Peyer's patch (tissue), 4 donors: ENCODE results near the gene BMP7. TPM values are rescaled to one million over a fixed set of nuclear protein-coding genes. Genes with fewer than 3 reads are reported as not detected.

Experiments used
- DNase-seq, 3 donors: peaks; one replicate each; pipeline ENCODE4 v3.0.0-alpha.2; 2017 to 2019
- H3K27ac ChIP-seq, 4 donors: fragments of 200-600 bp; sonication (generic); one replicate each; pipeline ENCODE4 v1.5.1; 2016 to 2019
- H3K27me3 ChIP-seq, 2 donors: fragments of 200-600 bp; sonication (generic); one replicate each; pipeline ENCODE4 v1.5.1; 2019
- H3K36me3 ChIP-seq, 3 donors: fragments of 200-600 bp; sonication (generic); one replicate each; pipeline ENCODE4 v1.5.1; 2016 to 2019
- H3K4me1 ChIP-seq, 4 donors: fragments of 200-600 bp; sonication (generic); one replicate each; pipeline ENCODE4 v1.5.1; 2016 to 2019
- H3K4me3 ChIP-seq, 4 donors: fragments of 200-600 bp; sonication (generic); 1 replicate in 3 of 4; 2 replicates in 1 of 4; pipeline ENCODE4 v1.5.1; 2016 to 2019; ENCODE audit warnings: mild to moderate bottlenecking in 1 of 4
- H3K9me3 ChIP-seq, 4 donors: fragments of 200-600 bp; sonication (generic); one replicate each; pipeline ENCODE4 v1.5.1; 2016 to 2019; ENCODE audit warnings: mild to moderate bottlenecking in 1 of 4
- POLR2A ChIP-seq, 2 donors: fragments of 450-650 bp; IDR thresholded peaks; one replicate each; pipeline ENCODE4 v1.5.1; 2017; ENCODE audit warnings: antibody characterized with exemption in 2 of 2, mild to moderate bottlenecking in 2 of 2, moderate library complexity in 2 of 2
- total RNA-seq, 4 donors: library from RNA; depleted of rRNA; stranded (reverse); fragments of >200 nt; gene quantifications; one replicate each; pipeline ENCODE4 v1.1.0, GENCODE V29; 2016
- TF ChIP-seq, protein P1 (sequence below), 6 experiments: fragments of 450-650 bp in 4 of 6; fragments of 200-600 bp in 2 of 6; sonication (generic) in 1 of 6; IDR thresholded peaks; one replicate each; pipeline ENCODE4 v1.5.1; 2017 to 2019; ENCODE audit warnings: antibody characterized with exemption in 6 of 6, mild to moderate bottlenecking in 3 of 6, moderate library complexity in 1 of 6

Gene BMP7
- total RNA-seq, 4 donors from 2014 or later = 0.67 to 2.7 TPM; not detected in 2

DNA sequence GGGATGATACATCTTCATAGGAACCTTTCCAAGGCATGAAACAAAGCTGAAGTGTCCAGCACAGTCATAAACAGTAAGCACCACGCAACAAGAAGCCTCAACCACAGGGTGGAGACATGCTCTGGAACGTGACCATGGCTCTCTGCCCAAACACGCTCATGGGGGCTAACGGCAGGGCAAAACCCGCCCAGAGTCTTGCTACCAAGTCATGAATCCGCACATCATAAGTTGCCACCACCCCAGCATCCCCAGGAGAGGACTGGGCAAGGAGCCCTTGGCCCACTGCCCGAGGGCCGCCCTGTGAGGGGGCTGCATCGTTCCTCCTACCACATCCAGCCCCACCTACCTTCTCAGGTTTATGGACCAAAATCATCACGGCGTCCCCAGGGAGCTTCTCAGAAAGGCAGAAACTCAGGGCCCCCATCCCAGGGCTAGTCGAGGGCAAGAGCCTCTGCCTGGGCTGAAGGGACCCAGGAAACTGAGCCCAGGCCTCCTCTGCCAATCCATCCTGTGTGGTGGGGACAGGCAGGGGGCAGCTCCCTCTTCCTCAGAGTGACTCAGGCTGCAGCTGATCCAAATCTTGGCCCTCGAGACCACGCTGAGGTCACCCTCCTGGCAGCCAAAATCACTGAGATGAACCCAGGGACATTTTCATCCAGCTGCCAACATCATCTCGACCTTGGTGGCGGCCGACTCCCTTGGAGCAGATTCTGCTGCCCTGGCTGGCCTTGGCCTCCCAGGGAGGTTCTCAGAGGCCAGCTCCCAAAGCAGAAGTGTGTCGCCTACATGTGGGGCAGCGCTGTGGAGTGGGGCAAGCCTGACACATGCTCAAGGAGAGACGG is 42.6 kb downstream of the BMP7 start:
- Histone ChIP-seq H3K27me3 (no peaks in the 10 kb centered on the region), H3K27ac (peak overlapping the region in 2 of 4 donors; percentile 5 to 35), H3K9me3 (no peaks in the 10 kb centered on the region), H3K4me1 (no peaks in the 10 kb centered on the region), H3K36me3 (no peaks in the 10 kb centered on the region), H3K4me3 (no peak overlapping the region)
- DNase-seq = peak in 1 of 3 donors; percentile 55
- no peak for TF ChIP-seq POLR2A (IDR thresholded peaks at IDR 0.05)
- TF ChIP-seq, protein P1, sequence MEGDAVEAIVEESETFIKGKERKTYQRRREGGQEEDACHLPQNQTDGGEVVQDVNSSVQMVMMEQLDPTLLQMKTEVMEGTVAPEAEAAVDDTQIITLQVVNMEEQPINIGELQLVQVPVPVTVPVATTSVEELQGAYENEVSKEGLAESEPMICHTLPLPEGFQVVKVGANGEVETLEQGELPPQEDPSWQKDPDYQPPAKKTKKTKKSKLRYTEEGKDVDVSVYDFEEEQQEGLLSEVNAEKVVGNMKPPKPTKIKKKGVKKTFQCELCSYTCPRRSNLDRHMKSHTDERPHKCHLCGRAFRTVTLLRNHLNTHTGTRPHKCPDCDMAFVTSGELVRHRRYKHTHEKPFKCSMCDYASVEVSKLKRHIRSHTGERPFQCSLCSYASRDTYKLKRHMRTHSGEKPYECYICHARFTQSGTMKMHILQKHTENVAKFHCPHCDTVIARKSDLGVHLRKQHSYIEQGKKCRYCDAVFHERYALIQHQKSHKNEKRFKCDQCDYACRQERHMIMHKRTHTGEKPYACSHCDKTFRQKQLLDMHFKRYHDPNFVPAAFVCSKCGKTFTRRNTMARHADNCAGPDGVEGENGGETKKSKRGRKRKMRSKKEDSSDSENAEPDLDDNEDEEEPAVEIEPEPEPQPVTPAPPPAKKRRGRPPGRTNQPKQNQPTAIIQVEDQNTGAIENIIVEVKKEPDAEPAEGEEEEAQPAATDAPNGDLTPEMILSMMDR (IDR thresholded peaks at IDR 0.05) = no peak

DNA sequence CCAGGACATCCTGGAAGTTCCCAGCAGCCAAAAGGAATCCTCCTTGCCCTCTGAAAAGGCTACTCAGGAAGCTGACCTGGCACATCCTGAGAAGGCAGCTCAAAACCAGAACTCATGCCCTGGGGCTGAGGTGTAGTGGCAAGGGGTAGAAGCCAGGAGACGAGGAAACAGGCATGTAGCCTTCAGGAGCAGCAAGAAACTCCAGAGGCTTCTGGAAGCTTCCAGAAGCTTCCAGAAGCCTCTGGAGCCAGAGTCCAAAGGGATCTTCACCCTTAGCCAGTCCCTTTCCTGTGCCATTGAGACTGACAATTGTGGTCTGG is 43.9 kb downstream of the BMP7 start:
- no peak for TF ChIP-seq POLR2A (IDR thresholded peaks at IDR 0.05)
- TF ChIP-seq, protein P1 (IDR thresholded peaks at IDR 0.05) = no peak
- Histone ChIP-seq H3K36me3 (no peaks in the 10 kb centered on the region), H3K9me3 (no peaks in the 10 kb centered on the region), H3K4me3 (no peak overlapping the region), H3K27me3 (no peaks in the 10 kb centered on the region), H3K4me1 (no peaks in the 10 kb centered on the region), H3K27ac (no peak overlapping the region)
- DNase-seq = no peak

DNA sequence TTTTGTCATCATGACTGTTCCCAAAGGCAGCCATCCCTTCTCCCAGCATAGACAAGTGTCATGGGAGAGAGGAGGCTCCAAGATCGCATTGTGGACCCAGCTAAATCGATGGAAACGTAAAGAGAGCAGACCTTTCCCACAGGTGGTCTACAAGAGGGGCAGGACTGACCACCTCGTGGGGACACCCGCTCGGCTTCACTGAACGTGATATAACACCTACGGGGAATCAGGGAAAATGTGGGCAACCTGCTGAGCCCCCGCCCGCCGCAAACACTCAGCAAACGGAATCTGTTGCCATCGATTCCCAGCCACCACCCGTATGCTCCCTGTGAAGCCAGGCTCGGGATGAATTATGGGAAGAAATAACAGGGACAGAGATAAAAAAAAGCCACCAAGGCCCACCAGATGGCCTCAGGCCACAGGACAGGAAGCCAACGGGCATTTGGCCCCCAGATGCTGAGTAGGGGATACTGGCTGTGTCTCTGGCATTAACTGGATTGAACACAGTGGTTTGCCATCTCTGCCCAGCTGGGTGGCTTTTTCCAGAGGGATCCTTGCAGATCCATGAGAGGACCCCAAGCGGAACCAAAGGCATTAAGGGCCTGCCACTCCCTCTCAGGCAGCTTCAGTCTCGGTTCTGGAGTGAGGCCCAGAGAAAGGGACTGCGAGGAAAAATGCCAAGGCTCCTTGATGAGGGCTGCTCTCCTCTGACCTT is 44.4 kb downstream of the BMP7 start:
- no peak overlapping the region for H3K27ac ChIP-seq
- no peak overlapping the region for H3K4me3 ChIP-seq
- H3K4me1 ChIP-seq = no peaks in the 10 kb centered on the region
- no peaks in the 10 kb centered on the region for H3K27me3 ChIP-seq
- H3K9me3 ChIP-seq = no peaks in the 10 kb centered on the region
- no peaks in the 10 kb centered on the region for H3K36me3 ChIP-seq
- DNase-seq = peak in 1 of 3 donors; percentile 24
- TF ChIP-seq POLR2A (IDR thresholded peaks at IDR 0.05) = no peak
- TF ChIP-seq, protein P1 (IDR thresholded peaks at IDR 0.05) = no peak

DNA sequence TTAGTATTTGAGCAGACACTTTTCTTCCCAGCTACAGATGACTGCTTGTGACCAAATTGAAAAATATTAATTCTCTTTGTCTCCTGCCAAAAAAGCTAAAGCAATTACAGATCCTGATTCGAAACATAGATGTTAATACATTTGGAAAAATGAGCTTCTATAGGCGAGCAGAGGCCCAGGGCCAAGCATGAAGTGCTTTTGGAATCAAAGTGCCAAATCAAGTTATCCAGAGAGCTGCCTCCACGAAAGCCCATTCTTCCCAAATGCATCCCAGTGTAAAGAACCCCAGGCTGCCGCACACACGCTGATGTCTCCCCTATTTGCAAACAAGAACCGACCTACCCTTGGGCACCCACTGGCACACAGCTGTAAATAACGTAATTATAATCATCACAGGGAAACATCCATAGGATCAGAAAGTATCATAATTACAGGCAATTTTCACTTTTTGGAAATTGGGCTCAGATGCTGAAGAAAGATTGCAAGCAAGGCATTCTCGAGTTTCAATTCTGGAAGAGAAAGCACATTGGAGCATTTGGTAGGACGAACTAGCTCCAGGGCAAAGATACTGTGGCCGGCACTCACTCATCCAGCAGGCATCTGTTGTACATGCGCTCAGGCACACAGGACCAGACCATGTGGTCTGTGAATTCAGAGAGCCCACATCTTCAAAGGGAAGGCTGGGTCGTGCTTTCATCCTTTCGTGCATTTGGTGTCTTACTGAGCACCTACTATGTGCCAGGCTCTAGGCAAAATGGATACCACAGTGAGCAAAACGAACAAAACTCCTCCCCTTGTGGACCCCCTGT is 45.9 kb downstream of the BMP7 start:
- H3K27ac ChIP-seq = no peak overlapping the region
- peak in 1 of 3 donors; percentile 7 for DNase-seq
- no peak overlapping the region for H3K4me3 ChIP-seq
- no peaks in the 10 kb centered on the region for H3K9me3 ChIP-seq
- H3K4me1 ChIP-seq = no peaks in the 10 kb centered on the region
- H3K27me3 ChIP-seq = no peaks in the 10 kb centered on the region
- TF ChIP-seq, protein P1 (IDR thresholded peaks at IDR 0.05) = no peak
- TF ChIP-seq POLR2A (IDR thresholded peaks at IDR 0.05) = no peak
- no peaks in the 10 kb centered on the region for H3K36me3 ChIP-seq

DNA sequence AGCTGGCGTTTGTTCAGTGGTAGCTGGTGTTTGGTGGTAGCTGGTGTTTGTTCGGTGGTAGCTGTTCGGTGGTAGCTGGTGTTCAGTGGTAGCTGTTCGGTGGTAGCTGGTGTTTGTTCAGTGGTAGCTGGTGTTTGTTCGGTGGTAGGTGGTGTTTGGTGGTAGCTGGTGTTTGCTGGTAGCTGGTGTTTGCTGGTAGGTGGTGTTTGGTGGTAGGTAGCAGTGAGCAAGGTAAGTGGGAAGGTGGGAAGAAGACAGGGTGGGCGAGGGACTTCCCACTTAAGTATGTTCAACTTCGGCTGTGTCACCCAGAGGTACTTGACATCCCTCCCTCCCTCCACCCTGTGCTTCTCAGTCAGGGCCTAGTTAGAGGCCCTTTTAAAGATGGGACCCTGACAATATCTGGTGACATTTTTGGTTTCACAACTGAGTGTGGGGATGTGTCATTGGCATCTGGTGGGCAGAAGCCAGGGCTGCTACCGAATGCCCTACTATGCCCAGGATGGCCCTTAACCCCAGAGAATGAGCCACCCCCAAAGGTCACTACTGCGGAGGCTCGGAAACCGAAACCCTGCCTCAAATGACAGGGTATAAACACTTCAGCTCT is 47.3 kb downstream of the BMP7 start:
- Histone ChIP-seq H3K4me1 (no peaks in the 10 kb centered on the region), H3K27me3 (no peaks in the 10 kb centered on the region), H3K9me3 (no peaks in the 10 kb centered on the region), H3K4me3 (no peak overlapping the region), H3K27ac (no peak overlapping the region), H3K36me3 (no peaks in the 10 kb centered on the region)
- no peak for TF ChIP-seq POLR2A (IDR thresholded peaks at IDR 0.05)
- TF ChIP-seq, protein P1 (IDR thresholded peaks at IDR 0.05) = no peak
- no peak for DNase-seq
